Activated CD4-positive, alpha-beta T cell treated with anti-CD3 and anti-CD28 coated beads, Interleukin-2, amount 50 U/mL, for 4 hours (primary cell): ENCODE data around the gene SCAPER.
"Not testable (repeated sequence)": the region's sequence is repeated elsewhere in the genome, so short reads cannot be mapped to it uniquely, and the experiment has no call there.

Experiments
- DNase-seq, 2 experiments: peaks; one replicate each; pipeline ENCODE4 v3.0.0-alpha.2; 2020

SCAPER gene

GRCh38 chr15:76566276-76566675, 338.9 kb downstream of the SCAPER start:
- no peak for DNase-seq

DNA sequence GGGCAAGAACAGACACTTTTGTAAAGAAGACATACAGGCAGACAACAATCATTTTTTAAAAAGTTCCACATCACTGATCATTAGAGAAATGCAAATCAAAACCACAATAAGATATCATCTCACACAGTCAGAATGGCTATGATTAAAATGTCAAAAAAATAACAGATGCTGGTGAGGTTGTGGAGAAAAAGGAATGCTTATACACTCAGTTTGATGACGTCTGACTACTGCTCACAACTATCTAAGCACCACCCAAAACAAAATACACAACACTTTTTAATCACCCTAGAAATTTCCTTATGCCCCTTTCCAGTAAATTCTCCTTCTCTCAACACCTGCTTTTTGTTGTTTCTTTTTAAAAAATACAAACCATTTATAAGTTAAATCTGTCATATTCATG, 339.8 kb downstream of the SCAPER start:
- DNase-seq = no peak

DNA sequence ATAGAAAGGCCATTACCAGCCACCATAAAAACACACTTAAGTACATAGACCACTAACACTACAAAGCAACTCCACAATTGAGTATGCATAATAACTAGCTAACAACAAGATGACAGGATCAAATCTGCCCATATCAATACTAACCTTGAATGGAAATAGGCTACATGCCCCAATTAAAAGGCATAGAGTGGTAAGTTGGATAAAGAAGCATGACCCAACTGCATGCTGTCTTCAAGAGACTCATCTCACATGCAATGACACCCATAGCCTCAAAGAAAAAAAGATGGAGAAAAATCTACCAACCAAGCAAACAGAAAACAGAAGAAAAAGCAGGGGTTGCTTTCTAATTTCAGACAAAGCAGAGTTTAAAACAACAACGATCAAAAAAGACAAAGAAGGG, 349.9 kb downstream of the SCAPER start:
- DNase-seq = no peak

DNA sequence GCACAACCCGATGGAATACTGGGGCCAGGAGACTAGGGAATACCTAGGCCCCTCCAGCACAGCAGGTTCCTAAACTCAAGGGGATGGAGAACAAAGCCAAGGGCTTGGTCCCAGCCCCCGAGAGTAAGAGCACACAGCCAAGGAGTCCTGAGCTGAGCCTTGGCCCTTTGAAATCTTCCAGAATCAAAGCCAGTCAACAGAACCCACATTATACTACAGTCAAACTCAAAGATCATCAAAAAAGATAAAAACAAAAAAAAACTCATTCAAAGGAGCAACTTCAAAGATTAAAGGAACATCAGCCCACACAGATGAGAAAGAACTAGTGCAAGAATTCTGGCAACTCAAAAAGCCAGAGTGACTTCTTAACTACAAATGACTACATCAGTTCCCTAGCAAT, 351.6 kb downstream of the SCAPER start:
- DNase-seq = no peak

GRCh38 chr15:76553102-76553501, 352.0 kb downstream of the SCAPER start:
- no peak for DNase-seq

- no peak for DNase-seq
These were observed 358.3 kb downstream of the SCAPER start for GRCh38 chr15:76546805-76547204.

GRCh38 chr15:76533995-76534394, 371.1 kb downstream of the SCAPER start:
- no peak for DNase-seq

- DNase-seq = no peak
These were observed 371.9 kb downstream of the SCAPER start for GRCh38 chr15:76533060-76533820.

GRCh38 chr15:76529911-76530310, 375.2 kb downstream of the SCAPER start:
- no peak for DNase-seq

- DNase-seq = no peak
These were observed 379.0 kb downstream of the SCAPER start for GRCh38 chr15:76526111-76526510.

- DNase-seq = no peak
These were observed 387.2 kb downstream of the SCAPER start for GRCh38 chr15:76517910-76518309.

GRCh38 chr15:76514282-76514681, 390.9 kb downstream of the SCAPER start:
- no peak for DNase-seq

GRCh38 chr15:76512971-76513370, 392.2 kb downstream of the SCAPER start:
- no peak for DNase-seq

DNA sequence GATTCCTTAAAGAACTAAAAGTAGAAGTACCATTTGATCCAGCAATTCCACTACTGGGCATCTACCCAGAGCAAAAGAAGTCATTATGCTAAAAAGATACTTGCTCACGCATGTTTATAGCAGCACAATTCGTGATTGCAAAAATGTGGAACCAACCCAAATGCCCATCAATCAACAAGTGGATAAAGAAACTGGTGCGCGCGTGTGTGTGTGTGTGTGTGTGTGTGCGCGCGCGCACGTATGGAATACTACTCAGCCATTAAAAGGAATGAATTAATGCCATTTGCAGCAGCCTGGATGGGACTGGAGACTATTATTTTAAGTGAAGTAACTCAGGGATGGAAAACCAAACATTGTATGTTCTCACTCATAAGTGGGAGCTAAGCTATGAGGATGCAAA, 394.5 kb downstream of the SCAPER start:
- not testable (repeated sequence) for DNase-seq

DNA sequence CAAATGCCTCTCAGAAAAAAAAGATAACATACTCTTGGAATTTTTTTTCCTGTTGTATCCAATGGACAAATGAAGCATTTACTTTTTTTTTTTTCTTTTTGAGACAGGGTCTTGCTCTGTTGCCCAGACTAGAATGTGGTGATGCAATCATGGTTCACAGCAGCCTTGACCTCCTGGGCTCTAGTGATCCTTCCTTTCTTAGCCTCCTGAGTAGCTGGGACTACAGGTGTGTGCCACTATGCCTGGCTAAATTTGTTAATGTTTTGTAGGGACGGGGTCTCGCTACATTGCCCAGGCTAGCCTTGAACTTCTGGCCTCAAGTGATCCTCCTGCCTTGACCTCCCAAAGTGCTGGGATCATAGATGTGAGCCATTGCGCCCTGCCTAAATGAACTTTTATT, 401.3 kb downstream of the SCAPER start:
- no peak for DNase-seq

DNA sequence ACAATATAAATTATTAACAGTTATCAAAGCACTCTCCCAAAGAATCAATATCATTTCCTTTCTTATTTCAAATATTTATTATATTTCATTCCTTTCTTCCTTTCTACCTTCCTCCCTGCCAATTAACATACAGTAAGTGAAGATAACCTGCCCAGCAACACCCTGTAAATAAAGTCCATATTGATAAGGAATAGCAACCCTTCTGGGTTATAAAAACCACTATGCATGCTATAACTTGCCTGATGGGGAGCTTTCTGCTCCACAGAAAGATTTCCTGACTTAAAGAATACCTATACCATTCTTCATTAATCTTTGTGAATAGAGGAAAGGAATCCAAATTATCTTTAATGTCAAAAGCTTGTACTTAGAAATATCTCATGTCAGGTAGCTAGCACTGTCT, 402.0 kb downstream of the SCAPER start:
- no peak for DNase-seq

DNA sequence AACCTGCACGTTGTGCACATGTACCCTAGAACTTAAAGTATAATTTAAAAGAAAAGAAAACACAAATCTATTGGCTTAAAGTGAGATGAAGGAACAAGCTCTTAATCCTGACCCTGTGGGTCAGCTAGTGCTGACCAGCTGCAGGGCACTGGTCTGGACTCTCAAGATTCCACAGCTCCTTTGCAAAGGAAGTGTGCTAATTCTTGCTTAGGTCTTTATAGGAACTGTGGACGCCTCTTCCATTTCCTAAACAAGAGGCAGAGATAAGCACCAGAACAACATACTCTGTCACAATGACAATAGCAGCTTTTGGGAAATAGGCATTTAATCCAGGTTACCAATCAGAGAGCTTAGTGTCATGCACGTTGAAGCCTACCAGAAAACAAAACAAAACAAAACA, 402.5 kb downstream of the SCAPER start:
- no peak for DNase-seq

GRCh38 chr15:76502185-76502584, 403.0 kb downstream of the SCAPER start:
- not testable (repeated sequence) for DNase-seq

- DNase-seq = no peak
These were observed 403.4 kb downstream of the SCAPER start for GRCh38 chr15:76501726-76502125.

GRCh38 chr15:76501011-76501410, 404.1 kb downstream of the SCAPER start:
- no peak for DNase-seq

DNA sequence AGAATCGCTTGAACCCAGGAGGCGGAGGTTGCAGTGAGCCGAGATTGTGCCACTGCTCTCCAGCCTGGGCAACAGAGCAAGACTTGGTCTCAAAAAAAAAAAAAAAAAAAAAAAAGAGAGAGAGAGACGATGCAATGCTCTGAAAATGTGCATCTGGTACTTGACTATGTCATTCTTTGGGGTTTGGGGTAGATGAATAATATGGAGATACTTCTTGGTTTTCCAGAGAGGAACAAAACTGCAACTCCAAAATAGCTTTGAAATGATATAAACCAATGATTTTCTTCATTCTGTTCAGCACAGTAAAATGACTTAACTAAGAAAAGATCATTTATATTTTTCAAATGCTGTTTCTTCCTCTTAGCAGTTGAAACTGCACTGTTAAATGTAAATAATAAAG, 409.7 kb downstream of the SCAPER start:
- DNase-seq = no peak

DNA sequence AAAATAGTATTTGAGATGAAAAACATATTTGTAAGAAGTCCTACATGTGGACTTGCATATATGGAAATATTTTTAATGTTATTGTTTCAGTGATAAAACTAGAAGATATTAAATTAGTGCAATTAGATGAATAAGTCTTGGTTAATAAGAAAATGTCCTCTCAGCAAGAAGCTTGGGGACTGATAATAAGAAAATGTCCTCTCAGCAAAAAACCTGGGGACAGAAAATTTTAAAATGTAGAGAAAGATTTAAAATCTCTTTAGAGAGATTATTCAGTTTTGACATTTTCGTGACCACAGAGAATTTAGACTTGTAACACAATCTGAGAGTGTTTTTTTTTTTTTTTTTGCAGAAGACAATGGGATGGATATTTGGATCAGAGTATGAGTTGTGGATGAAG, 412.6 kb downstream of the SCAPER start:
- no peak for DNase-seq

GRCh38 chr15:76483752-76484151, 421.4 kb downstream of the SCAPER start:
- DNase-seq = no peak

- DNase-seq = no peak
These were observed 422.1 kb downstream of the SCAPER start for GRCh38 chr15:76483018-76483417.

DNA sequence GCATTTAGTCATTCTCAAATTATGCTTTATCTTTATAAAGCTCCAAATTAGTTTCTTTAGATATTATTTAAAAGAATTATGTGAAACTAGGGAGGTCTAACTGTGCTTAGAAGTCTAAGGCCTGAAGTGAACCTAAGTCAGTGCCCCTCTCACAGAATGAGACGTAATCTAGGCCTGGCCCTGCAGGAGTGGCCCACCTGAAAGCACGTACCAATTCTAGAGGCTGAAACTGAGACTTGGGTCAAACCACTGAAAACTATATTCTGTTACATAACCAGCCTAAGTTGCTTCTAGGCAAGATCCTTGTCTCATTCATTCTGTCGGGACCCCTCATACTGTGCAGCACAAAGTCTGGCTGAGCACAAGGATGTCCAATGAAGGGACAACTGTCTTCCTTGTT, 424.9 kb downstream of the SCAPER start:
- no peak for DNase-seq
